ENCODE results near the gene RASA1.

- TF ChIP-seq CTCF (IDR thresholded peaks at IDR 0.05) (no peak), POLR2A (IDR thresholded peaks at IDR 0.05) (no peak)
These were observed 51.8 kb downstream of the RASA1 start for GRCh38 chr5:87319469-87319868.

All from ovary (tissue), 3 donors.